Fibroblast of villous mesenchyme (primary cell): Measurements from ENCODE around the gene ACBD4. TPM values are rescaled to one million over a fixed set of nuclear protein-coding genes. Genes with fewer than 3 reads are reported as not detected.
A peak's percentile ranks its signal among the peaks of the same experiment; 100 is the strongest.

Experiments used
- DNase-seq: peaks from one replicate; pipeline ENCODE4 v3.0.0-alpha.2; 2010; ENCODE audit warnings: low read depth
- H3K4me3 ChIP-seq: 2 replicates; pipeline ENCODE4 v1.5.1; 2011; ENCODE audit warnings: low read depth, mild to moderate bottlenecking, low read length
- total RNA-seq: library from RNA; depleted of rRNA; stranded (reverse); fragments of >200 nt; gene quantifications from 2 replicates; pipeline ENCODE4 v1.2.3, GENCODE V29; 2012
- TF ChIP-seq, protein P1 (sequence below): IDR thresholded peaks from 2 replicates; pipeline ENCODE4 v1.5.1; 2012; ENCODE audit warnings: low read depth, mild to moderate bottlenecking, low read length; ENCODE audit not compliant: insufficient read depth

Gene ACBD4
- total RNA-seq, 1 donor: 6.9 TPM

GRCh38 chr17:45147581-45148182, 12.2 kb downstream of the ACBD4 start:
- peak; percentile 97 for DNase-seq
- H3K4me3 ChIP-seq: peak overlapping the region; percentile 79

GRCh38 chr17:45148183-45149036, 12.9 kb downstream of the ACBD4 start, which contains the start of gene HEXIM1:
Gene HEXIM1, plus strand, starts transcription at chr17:45148475. Its CDS starts 716 bp downstream, at chr17:45149191.
- peak within 1 kb of the TSS; percentile 92 for H3K4me3 ChIP-seq
- peak; percentile 100 for DNase-seq
- TF ChIP-seq, protein P1, sequence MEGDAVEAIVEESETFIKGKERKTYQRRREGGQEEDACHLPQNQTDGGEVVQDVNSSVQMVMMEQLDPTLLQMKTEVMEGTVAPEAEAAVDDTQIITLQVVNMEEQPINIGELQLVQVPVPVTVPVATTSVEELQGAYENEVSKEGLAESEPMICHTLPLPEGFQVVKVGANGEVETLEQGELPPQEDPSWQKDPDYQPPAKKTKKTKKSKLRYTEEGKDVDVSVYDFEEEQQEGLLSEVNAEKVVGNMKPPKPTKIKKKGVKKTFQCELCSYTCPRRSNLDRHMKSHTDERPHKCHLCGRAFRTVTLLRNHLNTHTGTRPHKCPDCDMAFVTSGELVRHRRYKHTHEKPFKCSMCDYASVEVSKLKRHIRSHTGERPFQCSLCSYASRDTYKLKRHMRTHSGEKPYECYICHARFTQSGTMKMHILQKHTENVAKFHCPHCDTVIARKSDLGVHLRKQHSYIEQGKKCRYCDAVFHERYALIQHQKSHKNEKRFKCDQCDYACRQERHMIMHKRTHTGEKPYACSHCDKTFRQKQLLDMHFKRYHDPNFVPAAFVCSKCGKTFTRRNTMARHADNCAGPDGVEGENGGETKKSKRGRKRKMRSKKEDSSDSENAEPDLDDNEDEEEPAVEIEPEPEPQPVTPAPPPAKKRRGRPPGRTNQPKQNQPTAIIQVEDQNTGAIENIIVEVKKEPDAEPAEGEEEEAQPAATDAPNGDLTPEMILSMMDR: no peak

More at GRCh38 chr17:45147581-45148182, 12.2 kb downstream of the ACBD4 start:
- TF ChIP-seq, protein P1: no peak

DNA sequence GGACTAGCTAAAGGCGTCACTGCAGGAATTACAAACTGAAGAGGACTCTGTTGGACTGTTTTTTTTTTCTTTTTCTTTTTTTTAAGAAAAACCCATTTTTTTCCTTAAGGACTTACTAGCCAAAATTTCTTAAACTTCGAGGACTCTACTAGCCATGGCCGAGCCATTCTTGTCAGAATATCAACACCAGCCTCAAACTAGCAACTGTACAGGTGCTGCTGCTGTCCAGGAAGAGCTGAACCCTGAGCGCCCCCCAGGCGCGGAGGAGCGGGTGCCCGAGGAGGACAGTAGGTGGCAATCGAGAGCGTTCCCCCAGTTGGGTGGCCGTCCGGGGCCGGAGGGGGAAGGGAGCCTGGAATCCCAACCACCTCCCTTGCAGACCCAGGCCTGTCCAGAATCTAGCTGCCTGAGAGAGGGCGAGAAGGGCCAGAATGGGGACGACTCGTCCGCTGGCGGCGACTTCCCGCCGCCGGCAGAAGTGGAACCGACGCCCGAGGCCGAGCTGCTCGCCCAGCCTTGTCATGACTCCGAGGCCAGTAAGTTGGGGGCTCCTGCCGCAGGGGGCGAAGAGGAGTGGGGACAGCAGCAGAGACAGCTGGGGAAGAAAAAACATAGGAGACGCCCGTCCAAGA, 13.7 kb downstream of the ACBD4 start:
- TF ChIP-seq, protein P1: peak; percentile 86
- DNase-seq: peak; percentile 86

GRCh38 chr17:45149669-45150664, 14.5 kb downstream of the ACBD4 start:
- H3K4me3 ChIP-seq: peak overlapping the region; percentile 92
- DNase-seq: peak; percentile 70
- TF ChIP-seq, protein P1: no peak

More for the DNA sequence above, 13.7 kb downstream of the ACBD4 start:
- peak overlapping the region; percentile 92 for H3K4me3 ChIP-seq

DNA sequence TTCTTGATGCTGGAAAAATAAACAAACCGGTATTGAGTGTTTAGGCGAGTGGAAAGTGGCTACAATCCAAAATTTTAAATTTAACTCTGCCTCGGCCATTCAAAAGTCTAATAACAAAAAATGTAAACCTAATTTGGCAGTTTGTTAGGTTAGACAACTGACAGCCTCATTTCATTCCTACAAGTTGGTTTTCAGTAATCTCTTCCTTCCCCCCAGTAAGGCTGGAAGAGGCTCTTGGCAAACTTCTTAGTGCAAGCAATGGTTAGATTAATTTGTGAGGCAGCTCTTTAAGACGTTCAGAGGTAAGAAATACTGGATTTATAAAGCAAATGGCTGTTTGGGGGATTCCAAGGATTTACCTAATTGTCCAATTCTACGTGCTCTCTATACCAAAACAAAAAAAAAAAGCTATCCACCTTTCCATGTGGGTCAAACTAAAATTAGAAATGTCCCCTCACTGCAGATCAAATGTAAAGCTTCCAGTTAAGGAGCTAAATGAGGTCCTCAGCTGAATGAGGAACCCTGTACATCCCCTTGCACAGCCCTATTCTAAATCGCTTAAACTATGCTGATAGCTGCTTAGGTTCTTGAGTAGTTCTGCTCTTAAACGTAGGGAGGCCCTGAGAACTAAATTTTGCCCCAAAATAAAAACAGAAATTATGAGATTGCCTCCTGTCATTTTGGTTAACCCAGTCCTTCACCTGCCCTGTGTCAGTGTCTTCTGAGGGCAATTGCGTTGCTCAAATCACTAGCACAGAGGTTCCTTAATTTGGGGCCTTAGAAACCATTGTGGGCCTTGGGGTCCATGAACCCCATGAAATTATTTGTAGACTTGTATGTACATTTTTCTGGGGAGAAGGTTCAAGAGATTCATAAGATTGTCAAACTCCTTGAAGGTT, 15.7 kb downstream of the ACBD4 start:
- H3K4me3 ChIP-seq: peak overlapping the region; percentile 92
- no peak for DNase-seq
- TF ChIP-seq, protein P1: no peak
